GM12873 (cell line): ENCODE data around the gene MAGOHB.

Experiments
- TF ChIP-seq, protein P1 (sequence below): IDR thresholded peaks from 2 replicates; pipeline ENCODE4 v1.5.1; 2012; ENCODE audit warnings: low read depth, mild to moderate bottlenecking, moderate library complexity, low read length, control low read depth; ENCODE audit not compliant: insufficient read depth; ENCODE audit errors: missing control alignments

The MAGOHB gene

DNA sequence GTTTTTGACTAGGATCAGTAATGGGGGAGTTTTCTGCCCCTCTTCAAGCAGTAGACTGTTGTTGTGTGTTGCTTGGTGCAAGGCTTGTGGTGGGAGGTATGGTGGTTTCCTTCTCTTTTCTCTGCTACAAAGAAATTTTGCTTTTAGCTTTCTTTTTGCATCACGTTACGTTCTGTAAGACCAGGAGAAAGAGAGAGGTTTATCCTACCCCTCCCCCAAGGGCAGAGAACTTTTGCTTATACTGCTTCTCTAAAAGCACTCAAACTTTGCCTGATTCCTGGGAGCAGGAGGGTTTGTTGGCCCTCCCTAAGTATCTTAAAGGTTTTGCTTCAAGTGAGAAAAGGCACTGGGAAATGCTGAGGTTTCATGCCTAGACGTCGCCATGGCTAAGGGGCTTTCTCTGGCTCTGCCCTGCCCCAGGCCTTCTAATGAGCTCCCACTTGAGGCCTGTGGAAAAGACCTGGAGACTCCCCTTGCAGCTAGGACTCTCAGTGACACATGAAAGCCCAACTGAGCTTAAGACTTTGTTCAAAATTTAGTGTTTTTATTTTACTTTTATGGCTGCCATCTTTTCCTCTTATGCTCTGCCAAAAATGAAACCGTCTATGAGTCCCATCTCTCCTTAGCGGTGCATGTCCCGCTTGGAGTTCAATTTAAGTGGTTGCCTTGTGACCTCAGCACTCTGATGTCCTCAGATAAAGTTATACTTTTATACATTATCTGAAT, 58.5 kb downstream of the MAGOHB start:
- TF ChIP-seq, protein P1, sequence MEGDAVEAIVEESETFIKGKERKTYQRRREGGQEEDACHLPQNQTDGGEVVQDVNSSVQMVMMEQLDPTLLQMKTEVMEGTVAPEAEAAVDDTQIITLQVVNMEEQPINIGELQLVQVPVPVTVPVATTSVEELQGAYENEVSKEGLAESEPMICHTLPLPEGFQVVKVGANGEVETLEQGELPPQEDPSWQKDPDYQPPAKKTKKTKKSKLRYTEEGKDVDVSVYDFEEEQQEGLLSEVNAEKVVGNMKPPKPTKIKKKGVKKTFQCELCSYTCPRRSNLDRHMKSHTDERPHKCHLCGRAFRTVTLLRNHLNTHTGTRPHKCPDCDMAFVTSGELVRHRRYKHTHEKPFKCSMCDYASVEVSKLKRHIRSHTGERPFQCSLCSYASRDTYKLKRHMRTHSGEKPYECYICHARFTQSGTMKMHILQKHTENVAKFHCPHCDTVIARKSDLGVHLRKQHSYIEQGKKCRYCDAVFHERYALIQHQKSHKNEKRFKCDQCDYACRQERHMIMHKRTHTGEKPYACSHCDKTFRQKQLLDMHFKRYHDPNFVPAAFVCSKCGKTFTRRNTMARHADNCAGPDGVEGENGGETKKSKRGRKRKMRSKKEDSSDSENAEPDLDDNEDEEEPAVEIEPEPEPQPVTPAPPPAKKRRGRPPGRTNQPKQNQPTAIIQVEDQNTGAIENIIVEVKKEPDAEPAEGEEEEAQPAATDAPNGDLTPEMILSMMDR, result no peak

DNA sequence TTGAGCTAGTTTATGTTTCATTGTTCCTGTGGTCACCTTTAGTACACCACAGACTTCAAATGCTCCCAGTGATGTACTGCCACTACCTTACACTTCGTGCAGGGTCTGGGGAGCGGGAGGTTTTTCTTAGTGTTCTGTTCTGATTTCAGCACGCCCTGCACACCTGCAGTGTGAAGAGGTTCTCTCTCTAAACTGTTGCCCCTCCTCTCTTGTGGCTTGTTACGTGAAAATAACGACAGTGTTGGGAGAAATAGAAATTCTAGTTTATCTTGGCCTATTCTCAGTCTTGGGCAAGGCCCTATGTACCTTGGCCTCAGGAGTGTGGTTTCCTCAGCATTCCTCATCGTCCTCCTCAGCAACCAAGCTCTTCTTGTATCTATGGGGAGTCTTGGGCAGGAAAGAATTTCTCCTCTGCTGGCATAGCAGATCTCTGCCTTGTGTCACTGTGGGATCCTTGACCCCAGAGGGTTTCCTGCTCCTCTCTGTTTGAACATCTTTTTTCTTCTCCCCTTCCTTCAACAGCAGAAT, 59.1 kb downstream of the MAGOHB start:
- TF ChIP-seq, protein P1, result no peak
